H1 (cell line): Measurements from ENCODE around the gene ITPK1. TPM values are rescaled to one million over a fixed set of nuclear protein-coding genes. Genes with fewer than 3 reads are reported as not detected.

Experiments
- CTCF ChIA-PET: fragments of 300-600 bp; sonication (Branson Sonifier 250); formaldehyde crosslinking; loops from one replicate; lab custom pipeline; 2021; ENCODE audit not compliant: partially characterized antibody; lab: Charles Lee
- POLR2A ChIA-PET: fragments of 300-600 bp; sonication (Branson Sonifier 250); formaldehyde crosslinking; loops from one replicate; lab custom pipeline; 2021; ENCODE audit warnings: inconsistent platforms; ENCODE audit not compliant: partially characterized antibody; lab: Charles Lee
- DNase-seq, 2 experiments: peaks; one replicate each; pipeline versions ENCODE4 v3.0.0 to v3.0.0-alpha.2; 2010 to 2022; ENCODE audit warnings: low spot score in 2 of 2, low read depth in 1 of 2, mixed read lengths in 1 of 2
- FAIRE-seq: peaks from 2 replicates; lab custom pipeline; 2011; peaks lifted over from hg19 to GRCh38; lab: Jason Lieb, UNC
- H2AFZ ChIP-seq: 2 replicates; pipeline ENCODE4 v1.8.1; 2012; ENCODE audit warnings: low read length, inconsistent platforms
- H2AK5ac ChIP-seq: 2 replicates; pipeline ENCODE4 v1.6.1; 2013; ENCODE audit warnings: low read depth, low read length
- H2BK120ac ChIP-seq: replicated peaks from 2 replicates; pipeline ENCODE3; 2013; ENCODE audit warnings: low read depth, low read length, inconsistent platforms
- H2BK12ac ChIP-seq: 2 replicates; pipeline ENCODE4 v1.6.1; 2013; ENCODE audit warnings: low read depth, low read length
- H2BK15ac ChIP-seq: 2 replicates; pipeline ENCODE4 v1.6.1; 2013; ENCODE audit warnings: low read length
- H2BK20ac ChIP-seq: 2 replicates; pipeline ENCODE4 v1.6.1; 2013; ENCODE audit warnings: low read length
- H2BK5ac ChIP-seq: 2 replicates; pipeline ENCODE4 v1.6.1; 2013; ENCODE audit warnings: low read depth, low read length
- H3K14ac ChIP-seq: 2 replicates; pipeline ENCODE4 v1.6.1; 2013; ENCODE audit warnings: inconsistent platforms; ENCODE audit not compliant: insufficient read length
- H3K18ac ChIP-seq: 2 replicates; pipeline ENCODE4 v1.6.1; 2013; ENCODE audit warnings: low read length; ENCODE audit errors: extremely low read depth
- H3K23ac ChIP-seq: 2 replicates; pipeline ENCODE4 v1.6.1; 2013; ENCODE audit warnings: inconsistent platforms; ENCODE audit not compliant: insufficient read length
- H3K23me2 ChIP-seq: 2 replicates; pipeline ENCODE4 v1.6.1; 2013; ENCODE audit warnings: low read depth, low read length
- H3K27ac ChIP-seq: 2 replicates; pipeline ENCODE4 v1.6.1; 2011; ENCODE audit warnings: low read depth, low read length, inconsistent platforms
- H3K27me3 ChIP-seq, 4 experiments: replicated peaks in 1 of 4; 1 replicate in 1 of 4; 2 replicates in 3 of 4; pipeline versions ENCODE4 v1.6.1 to v1.8.1; 2011 to 2013; ENCODE audit warnings: low read length in 3 of 4, mild to moderate bottlenecking in 3 of 4, inconsistent platforms in 2 of 4, mixed read lengths in 2 of 4, moderate library complexity in 1 of 4; ENCODE audit not compliant: control insufficient read depth in 3 of 4, insufficient read depth in 3 of 4; ENCODE audit errors: extremely low read depth in 1 of 4
- H3K36me3 ChIP-seq, 4 experiments: 2 replicates each; pipeline versions ENCODE4 v1.6.1 to v1.8.1; 2011 to 2013; ENCODE audit warnings: mild to moderate bottlenecking in 4 of 4, low read length in 3 of 4, moderate library complexity in 2 of 4, control low read depth in 1 of 4, inconsistent platforms in 1 of 4; ENCODE audit not compliant: insufficient read depth in 4 of 4, control insufficient read depth in 2 of 4
- H3K4ac ChIP-seq: replicated peaks from 2 replicates; pipeline ENCODE3; 2013; ENCODE audit warnings: low read length, low read depth, mixed read lengths, inconsistent platforms; ENCODE audit not compliant: insufficient read length
- H3K4me1 ChIP-seq, 4 experiments: replicated peaks in 1 of 4; 1 replicate in 1 of 4; 2 replicates in 3 of 4; pipeline versions ENCODE4 v1.6.1 to v1.8.1; 2011 to 2013; ENCODE audit warnings: low read length in 3 of 4, inconsistent platforms in 2 of 4, mixed read lengths in 1 of 4; ENCODE audit not compliant: insufficient read depth in 4 of 4, control insufficient read depth in 3 of 4
- H3K4me2 ChIP-seq, 2 experiments: 2 replicates each; pipeline versions ENCODE4 v1.6.1 to v1.8.1; 2011 to 2013; ENCODE audit warnings: low read depth in 2 of 2, low read length in 2 of 2, control low read depth in 1 of 2, inconsistent platforms in 1 of 2, mild to moderate bottlenecking in 1 of 2; ENCODE audit not compliant: insufficient read depth in 1 of 2
- H3K4me3 ChIP-seq, 4 experiments: fragments of 200-600, 300-600 bp in 1 of 4; sonication (generic), shearing (Covaris generic), sonication (Bioruptor Twin) in 1 of 4; 2 replicates each; pipeline versions ENCODE4 v1.5.1 to v1.8.1; 2011 to 2016; ENCODE audit warnings: low read length in 4 of 4, low read depth in 3 of 4, control low read depth in 2 of 4, inconsistent platforms in 2 of 4, mild to moderate bottlenecking in 2 of 4, mixed read lengths in 1 of 4, moderate library complexity in 1 of 4; ENCODE audit not compliant: insufficient read depth in 2 of 4; ENCODE audit errors: extremely low read depth in 1 of 4
- H3K56ac ChIP-seq: replicated peaks from 2 replicates; pipeline ENCODE3; 2013; ENCODE audit warnings: low read depth, mild to moderate bottlenecking, mixed read lengths, low read length, inconsistent platforms; ENCODE audit not compliant: insufficient read length
- H3K79me1 ChIP-seq: 2 replicates; pipeline ENCODE4 v1.6.1; 2013; ENCODE audit warnings: low read depth, low read length, control low read depth
- H3K79me2 ChIP-seq, 2 experiments: 2 replicates each; pipeline versions ENCODE4 v1.6.1 to v1.8.1; 2012 to 2013; ENCODE audit warnings: low read length in 2 of 2, mild to moderate bottlenecking in 2 of 2, inconsistent platforms in 1 of 2; ENCODE audit not compliant: insufficient read depth in 2 of 2, control insufficient read depth in 1 of 2
- H3K9ac ChIP-seq, 4 experiments: replicated peaks in 1 of 4; 1 replicate in 1 of 4; 2 replicates in 3 of 4; pipeline versions ENCODE4 v1.6.1 to v1.8.1; 2011 to 2013; ENCODE audit warnings: low read depth in 3 of 4, low read length in 3 of 4, control low read depth in 2 of 4, mild to moderate bottlenecking in 2 of 4, moderate library complexity in 2 of 4, inconsistent platforms in 1 of 4; ENCODE audit errors: extremely low read depth in 1 of 4
- H3K9me3 ChIP-seq, 2 experiments: 2 replicates each; pipeline versions ENCODE4 v1.6.1 to v1.8.1; 2012 to 2013; ENCODE audit warnings: mild to moderate bottlenecking in 2 of 2, moderate library complexity in 2 of 2, control low read depth in 1 of 2, inconsistent platforms in 1 of 2, low read depth in 1 of 2, low read length in 1 of 2, mixed read lengths in 1 of 2; ENCODE audit not compliant: insufficient read depth in 2 of 2
- H4K20me1 ChIP-seq, 2 experiments: replicated peaks in 1 of 2; 2 replicates each; pipeline versions ENCODE3 to v1.8.1; 2011 to 2013; ENCODE audit warnings: inconsistent platforms in 2 of 2, low read length in 2 of 2, mild to moderate bottlenecking in 1 of 2; ENCODE audit not compliant: insufficient read depth in 2 of 2, control insufficient read depth in 1 of 2
- H4K5ac ChIP-seq: 2 replicates; pipeline ENCODE4 v1.6.1; 2013; ENCODE audit warnings: low read length, low read depth, mixed read lengths, inconsistent platforms; ENCODE audit not compliant: insufficient read length
- H4K8ac ChIP-seq: 2 replicates; pipeline ENCODE4 v1.8.0; 2013; ENCODE audit warnings: mild to moderate bottlenecking, moderate library complexity, low read length, inconsistent platforms; ENCODE audit not compliant: insufficient read depth; ENCODE audit errors: extremely low read depth
- H4K91ac ChIP-seq: replicated peaks from 2 replicates; pipeline ENCODE3; 2013; ENCODE audit warnings: low read length, mixed read lengths, inconsistent platforms; ENCODE audit not compliant: insufficient read length
- CHD1 ChIP-seq: IDR thresholded peaks from 2 replicates; pipeline ENCODE4 v1.6.1; 2012; ENCODE audit warnings: low read depth, low read length, improper control_type of control experiment
- FOSL1 ChIP-seq: IDR thresholded peaks from 2 replicates; pipeline ENCODE4 v1.6.1; 2011; ENCODE audit warnings: mild to moderate bottlenecking, low read depth, low read length, moderate library complexity; ENCODE audit not compliant: insufficient read depth
- GTF2F1 ChIP-seq: IDR thresholded peaks from 2 replicates; pipeline ENCODE4 v1.6.1; 2012; ENCODE audit warnings: low read depth, low read length, improper control_type of control experiment, borderline replicate concordance
- RAD21 ChIP-seq, 2 experiments: IDR thresholded peaks in 1 of 2; conservative IDR thresholded peaks in 1 of 2; 2 replicates each; pipeline ENCODE4 v1.6.1; 2011; ENCODE audit warnings: low read depth in 2 of 2, low read length in 2 of 2, improper control_type of control experiment in 1 of 2, inconsistent platforms in 1 of 2, mild to moderate bottlenecking in 1 of 2, moderate library complexity in 1 of 2
- RBBP5 ChIP-seq: IDR thresholded peaks from 2 replicates; pipeline ENCODE4 v1.7.1; 2012; ENCODE audit warnings: low read depth, mild to moderate bottlenecking, inconsistent platforms, low read length, moderate library complexity, borderline replicate concordance
- TAF1 ChIP-seq: IDR thresholded peaks from 2 replicates; pipeline ENCODE4 v1.6.1; 2011; ENCODE audit warnings: mild to moderate bottlenecking, low read depth, low read length
- WGBS, 2 experiments: shearing (Covaris generic) in 1 of 2; methylation state at CpG; one replicate each; pipeline versions ENCODE4 v1.1.6 to v1.1.7; 2013 to 2015; ENCODE audit warnings: low lambda C conversion rate in 2 of 2, mixed read lengths in 2 of 2, inconsistent platforms in 1 of 2, low coverage in 1 of 2, missing lambda C conversion rate in 1 of 2; ENCODE audit not compliant: insufficient replicate concordance in 2 of 2, insufficient coverage in 1 of 2, insufficient read length in 1 of 2; ENCODE audit errors: extremely low coverage in 1 of 2, missing lambda C conversion rate in 1 of 2; 5-methylcytosine and 5-hydroxymethylcytosine counted together
- polyA plus RNA-seq, 7 experiments: library from polyadenylated mRNA; depleted of rRNA in 3 of 7; stranded (reverse) in 5 of 7; unstranded in 2 of 7; fragments of >200 nt in 5 of 7; fragments of 200-250 nt in 2 of 7; gene quantifications; 1 replicate in 5 of 7; 2 replicates in 1 of 7; 4 replicates in 1 of 7; pipeline versions ENCODE4 v1.2.1 to v1.2.3, GENCODE V29; 2011 to 2013; ENCODE audit warnings: missing spikeins in 2 of 7, mixed read lengths in 2 of 7
- total RNA-seq: library from RNA; stranded (reverse); fragmentation: NEBNext Ultra II Directional; extraction: Animal tissue kit (Norgen Biotek cat#: 25700); gene quantifications from 2 replicates; pipeline ENCODE4 v1.2.1, GENCODE V29; 2021
- TF ChIP-seq, protein P1 (sequence below), 3 experiments: IDR thresholded peaks; 1 replicate in 2 of 3; 2 replicates in 1 of 3; pipeline versions ENCODE4 v1.5.1 to v1.6.1; 2011; ENCODE audit warnings: low read length in 3 of 3, mild to moderate bottlenecking in 3 of 3, inconsistent platforms in 2 of 3, low read depth in 1 of 3, moderate library complexity in 1 of 3; ENCODE audit not compliant: insufficient read depth in 1 of 3; ENCODE audit errors: control extremely low read depth in 1 of 3
- TF ChIP-seq, protein P2 (sequence below): IDR thresholded peaks from 2 replicates; pipeline ENCODE4 v1.6.1; 2012; ENCODE audit warnings: low read length, inconsistent platforms

Gene ITPK1
- total and polyA plus RNA-seq, 2 of the 8 experiments (the other 6 are each of a cell fraction or from before 2014, with no cell fraction given): 108 to 143 TPM

DNA sequence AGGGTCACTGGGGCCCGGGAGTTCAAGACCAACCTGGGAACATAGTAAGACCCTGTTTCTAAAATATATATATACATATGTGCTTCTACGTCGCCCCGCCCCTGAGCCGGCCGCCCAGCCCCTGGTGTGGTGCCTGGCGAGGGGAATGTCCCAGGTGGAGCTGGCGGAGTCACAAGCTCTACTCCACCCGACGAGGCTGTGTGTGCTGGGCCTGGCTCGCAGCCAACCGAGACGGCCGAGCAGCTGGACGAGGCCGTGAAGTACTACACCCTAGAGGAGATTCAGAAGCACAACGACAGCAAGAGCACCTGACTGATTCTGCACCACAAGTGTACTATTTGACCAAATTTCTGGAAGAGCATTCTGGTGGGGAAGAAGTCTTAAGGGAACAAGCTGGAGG lies 22.1 kb upstream of the ITPK1 start:
- no peaks in the 10 kb centered on the region for H3K9me3 ChIP-seq
- no peak overlapping the region for H2BK15ac ChIP-seq
- H3K9ac ChIP-seq: no peak overlapping the region
- H3K4me1 ChIP-seq: no peaks in the 10 kb centered on the region
- DNase-seq (no peak), FAIRE-seq (no peak)
- H3K27me3 ChIP-seq: no peaks in the 10 kb centered on the region
- no peak overlapping the region for H3K23ac ChIP-seq
- H3K79me2 ChIP-seq: no peaks in the 10 kb centered on the region
- H2AFZ ChIP-seq: no peak overlapping the region
- H3K56ac ChIP-seq: no peak overlapping the region
- H3K4me3 ChIP-seq: no peak overlapping the region
- no peak overlapping the region for H2BK5ac ChIP-seq
- no peak overlapping the region for H4K8ac ChIP-seq
- ChIA-PET POLR2A (interaction anchor here (0.6 to 0.9 kb wide), 3 partner anchors 24 to 71 kb away, joined by 3 to 4 read pairs (median 3); no protein-coding TSS in a partner anchor), CTCF (interaction anchor here (0.5 to 7.8 kb wide), 13 partner anchors 11 to 1082 kb away, joined by 3 to 68 read pairs (median 4); partner anchors contain the start of gene ITPK1)
- no peak overlapping the region for H3K27ac ChIP-seq
- H3K36me3 ChIP-seq: no peaks in the 10 kb centered on the region
- WGBS, 2 experiments: 91% methylated on average over 12 of the region's 17 CpGs; no CpG with 5 or more reads in 1 of the 2 experiments
- H3K4ac ChIP-seq: no peak overlapping the region
- no peak overlapping the region for H3K4me2 ChIP-seq
- no peaks in the 10 kb centered on the region for H3K79me1 ChIP-seq
- no peak overlapping the region for H2BK12ac ChIP-seq
- no peak overlapping the region for H2BK120ac ChIP-seq
- H4K91ac ChIP-seq: no peak overlapping the region
- no peak overlapping the region for H2BK20ac ChIP-seq
- no peaks in the 10 kb centered on the region for H3K23me2 ChIP-seq
- no peak overlapping the region for H3K14ac ChIP-seq
- no peak overlapping the region for H2AK5ac ChIP-seq
- no peak overlapping the region for H4K5ac ChIP-seq
- H4K20me1 ChIP-seq: no peaks in the 10 kb centered on the region
- H3K18ac ChIP-seq: no peak overlapping the region
- TF ChIP-seq, protein P1, sequence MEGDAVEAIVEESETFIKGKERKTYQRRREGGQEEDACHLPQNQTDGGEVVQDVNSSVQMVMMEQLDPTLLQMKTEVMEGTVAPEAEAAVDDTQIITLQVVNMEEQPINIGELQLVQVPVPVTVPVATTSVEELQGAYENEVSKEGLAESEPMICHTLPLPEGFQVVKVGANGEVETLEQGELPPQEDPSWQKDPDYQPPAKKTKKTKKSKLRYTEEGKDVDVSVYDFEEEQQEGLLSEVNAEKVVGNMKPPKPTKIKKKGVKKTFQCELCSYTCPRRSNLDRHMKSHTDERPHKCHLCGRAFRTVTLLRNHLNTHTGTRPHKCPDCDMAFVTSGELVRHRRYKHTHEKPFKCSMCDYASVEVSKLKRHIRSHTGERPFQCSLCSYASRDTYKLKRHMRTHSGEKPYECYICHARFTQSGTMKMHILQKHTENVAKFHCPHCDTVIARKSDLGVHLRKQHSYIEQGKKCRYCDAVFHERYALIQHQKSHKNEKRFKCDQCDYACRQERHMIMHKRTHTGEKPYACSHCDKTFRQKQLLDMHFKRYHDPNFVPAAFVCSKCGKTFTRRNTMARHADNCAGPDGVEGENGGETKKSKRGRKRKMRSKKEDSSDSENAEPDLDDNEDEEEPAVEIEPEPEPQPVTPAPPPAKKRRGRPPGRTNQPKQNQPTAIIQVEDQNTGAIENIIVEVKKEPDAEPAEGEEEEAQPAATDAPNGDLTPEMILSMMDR (IDR thresholded peaks at IDR 0.05; ENCODE audit: control extremely low read depth in 1 of 3, insufficient read depth in 1 of 3, low read depth in 1 of 3, low read length in 3 of 3): peak in 2 of 3 experiments; percentile 18 to 24; a peak in 2 of 4 replicates
- no peak for TF ChIP-seq TAF1
- TF ChIP-seq, protein P2, sequence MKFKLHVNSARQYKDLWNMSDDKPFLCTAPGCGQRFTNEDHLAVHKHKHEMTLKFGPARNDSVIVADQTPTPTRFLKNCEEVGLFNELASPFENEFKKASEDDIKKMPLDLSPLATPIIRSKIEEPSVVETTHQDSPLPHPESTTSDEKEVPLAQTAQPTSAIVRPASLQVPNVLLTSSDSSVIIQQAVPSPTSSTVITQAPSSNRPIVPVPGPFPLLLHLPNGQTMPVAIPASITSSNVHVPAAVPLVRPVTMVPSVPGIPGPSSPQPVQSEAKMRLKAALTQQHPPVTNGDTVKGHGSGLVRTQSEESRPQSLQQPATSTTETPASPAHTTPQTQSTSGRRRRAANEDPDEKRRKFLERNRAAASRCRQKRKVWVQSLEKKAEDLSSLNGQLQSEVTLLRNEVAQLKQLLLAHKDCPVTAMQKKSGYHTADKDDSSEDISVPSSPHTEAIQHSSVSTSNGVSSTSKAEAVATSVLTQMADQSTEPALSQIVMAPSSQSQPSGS: no peak
- TF ChIP-seq CHD1: no peak
- TF ChIP-seq FOSL1: no peak
- TF ChIP-seq RBBP5: no peak
- TF ChIP-seq GTF2F1: no peak
- TF ChIP-seq RAD21 (IDR thresholded peaks at IDR 0.05 in 1 of 2, conservative IDR thresholded peaks at IDR 0.05 in 1 of 2; ENCODE audit: low read depth in 2 of 2, low read length in 2 of 2): peak in 1 of 2 experiments; percentile 33; a peak in 2 of 4 replicates
